Measurements from ENCODE around the gene NTN4.
A peak's percentile ranks its signal among the peaks of the same experiment; 100 is the strongest.
"Not testable (repeated sequence)": the region's sequence is repeated elsewhere in the genome, so short reads cannot be mapped to it uniquely, and the experiment has no call there.

The NTN4 gene

DNA sequence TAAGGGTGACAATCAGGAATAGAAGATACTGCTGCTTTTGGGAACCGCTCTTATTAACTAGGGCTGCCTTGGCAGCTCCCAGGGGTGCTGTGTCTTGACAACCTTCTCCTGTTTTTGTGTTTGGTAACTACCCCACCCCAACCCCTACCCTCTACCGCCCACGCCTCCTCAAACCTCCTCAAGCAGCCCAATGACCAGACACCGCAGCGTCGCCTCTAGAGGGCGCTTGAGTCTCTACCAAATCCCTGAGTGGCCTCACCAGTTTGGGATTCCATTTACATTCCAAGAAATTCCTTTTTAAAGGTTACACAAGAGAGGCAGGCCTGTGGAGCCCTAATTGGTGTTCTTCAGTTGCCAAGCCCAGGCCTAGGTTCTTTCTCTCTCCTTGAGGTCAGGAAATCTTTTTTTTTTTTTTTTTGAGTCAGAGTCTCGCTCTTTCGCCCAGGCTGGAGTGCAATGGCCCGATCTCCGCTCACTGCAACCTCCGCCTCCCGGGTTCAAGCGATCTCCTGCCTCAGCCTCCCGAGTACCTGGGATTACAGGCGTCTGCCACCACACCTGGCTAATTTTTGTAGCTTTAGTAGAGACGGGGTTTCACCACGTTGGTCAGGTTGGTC, 166.9 kb downstream of the NTN4 start:
- no peak for DNase-seq (ENCODE audit: extremely low read depth, low read depth)
- TF ChIP-seq, protein P1, sequence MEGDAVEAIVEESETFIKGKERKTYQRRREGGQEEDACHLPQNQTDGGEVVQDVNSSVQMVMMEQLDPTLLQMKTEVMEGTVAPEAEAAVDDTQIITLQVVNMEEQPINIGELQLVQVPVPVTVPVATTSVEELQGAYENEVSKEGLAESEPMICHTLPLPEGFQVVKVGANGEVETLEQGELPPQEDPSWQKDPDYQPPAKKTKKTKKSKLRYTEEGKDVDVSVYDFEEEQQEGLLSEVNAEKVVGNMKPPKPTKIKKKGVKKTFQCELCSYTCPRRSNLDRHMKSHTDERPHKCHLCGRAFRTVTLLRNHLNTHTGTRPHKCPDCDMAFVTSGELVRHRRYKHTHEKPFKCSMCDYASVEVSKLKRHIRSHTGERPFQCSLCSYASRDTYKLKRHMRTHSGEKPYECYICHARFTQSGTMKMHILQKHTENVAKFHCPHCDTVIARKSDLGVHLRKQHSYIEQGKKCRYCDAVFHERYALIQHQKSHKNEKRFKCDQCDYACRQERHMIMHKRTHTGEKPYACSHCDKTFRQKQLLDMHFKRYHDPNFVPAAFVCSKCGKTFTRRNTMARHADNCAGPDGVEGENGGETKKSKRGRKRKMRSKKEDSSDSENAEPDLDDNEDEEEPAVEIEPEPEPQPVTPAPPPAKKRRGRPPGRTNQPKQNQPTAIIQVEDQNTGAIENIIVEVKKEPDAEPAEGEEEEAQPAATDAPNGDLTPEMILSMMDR (IDR thresholded peaks at IDR 0.05; ENCODE audit: low read depth, low read length, missing control alignments): peak; percentile 87
- no peak overlapping the region for H3K4me3 ChIP-seq (replicated peaks; ENCODE audit: low read depth, low read length)

DNA sequence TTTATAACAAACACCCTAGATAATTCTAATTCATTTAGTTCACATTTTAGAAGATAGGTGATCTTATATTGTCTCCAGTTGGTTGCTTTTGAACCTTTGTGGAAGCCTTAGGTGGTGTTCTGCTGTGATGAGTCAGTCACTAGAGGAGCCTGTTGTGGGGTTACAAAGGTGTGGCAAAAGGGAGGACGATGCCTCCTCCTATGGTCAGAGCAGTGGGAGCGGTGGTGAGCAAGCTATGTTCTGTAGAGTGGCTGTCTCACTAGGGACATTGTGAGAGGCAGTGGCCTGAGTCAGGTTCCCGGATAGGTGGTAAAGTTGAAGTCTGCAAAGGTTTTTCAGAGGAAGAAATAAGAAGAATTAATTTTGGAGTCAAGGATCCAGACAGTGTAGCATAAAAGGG, 167.7 kb downstream of the NTN4 start:
- TF ChIP-seq, protein P1 (IDR thresholded peaks at IDR 0.05; ENCODE audit: low read depth, low read length, missing control alignments): no peak
- H3K4me3 ChIP-seq (replicated peaks; ENCODE audit: low read depth, low read length): no peak overlapping the region
- no peak for DNase-seq (ENCODE audit: extremely low read depth, low read depth)

DNA sequence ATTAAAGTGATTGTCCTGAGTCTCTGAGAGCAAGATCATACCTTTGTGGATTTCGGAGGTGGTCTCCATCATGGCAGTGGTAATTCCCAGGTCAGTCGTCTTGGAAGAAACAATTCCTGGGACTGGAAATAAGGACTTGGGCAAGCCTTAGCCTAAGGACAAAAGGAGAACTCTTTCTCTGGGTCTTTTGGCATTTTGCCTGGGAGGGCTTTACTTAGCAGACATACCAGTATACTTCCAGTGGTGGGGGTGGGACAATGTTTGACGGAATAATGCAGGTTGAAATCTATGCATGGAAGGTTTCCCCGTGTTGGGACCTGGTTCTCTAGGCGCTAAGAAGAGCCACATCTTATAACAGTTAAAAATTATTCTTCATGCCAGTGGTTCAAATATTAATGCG, 168.8 kb downstream of the NTN4 start:
- no peak overlapping the region for H3K4me3 ChIP-seq (replicated peaks; ENCODE audit: low read depth, low read length)
- no peak for DNase-seq (ENCODE audit: extremely low read depth, low read depth)
- TF ChIP-seq, protein P1 (IDR thresholded peaks at IDR 0.05; ENCODE audit: low read depth, low read length, missing control alignments): no peak

DNA sequence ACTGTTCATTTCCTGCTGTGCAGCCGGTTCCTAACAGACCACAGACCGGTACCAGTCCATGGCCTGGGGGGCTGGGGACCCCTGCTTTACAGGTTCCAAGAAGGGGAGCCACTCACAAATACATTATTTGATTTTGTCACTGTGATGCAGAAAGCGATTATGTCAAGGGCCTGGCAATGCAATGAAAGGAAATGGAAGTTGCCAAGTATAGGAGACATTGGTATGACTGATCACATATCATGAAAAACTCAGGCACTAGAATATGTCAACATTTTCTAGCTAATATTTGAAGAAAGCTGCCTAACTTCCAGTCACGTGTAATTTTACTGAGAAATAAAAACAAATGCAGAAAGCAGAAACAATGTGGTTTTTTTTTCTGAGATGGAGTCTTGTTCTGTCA, 170.4 kb downstream of the NTN4 start:
- TF ChIP-seq, protein P1 (IDR thresholded peaks at IDR 0.05; ENCODE audit: low read depth, low read length, missing control alignments): no peak
- H3K4me3 ChIP-seq (replicated peaks; ENCODE audit: low read depth, low read length): no peak overlapping the region
- DNase-seq (ENCODE audit: extremely low read depth, low read depth): no peak

DNA sequence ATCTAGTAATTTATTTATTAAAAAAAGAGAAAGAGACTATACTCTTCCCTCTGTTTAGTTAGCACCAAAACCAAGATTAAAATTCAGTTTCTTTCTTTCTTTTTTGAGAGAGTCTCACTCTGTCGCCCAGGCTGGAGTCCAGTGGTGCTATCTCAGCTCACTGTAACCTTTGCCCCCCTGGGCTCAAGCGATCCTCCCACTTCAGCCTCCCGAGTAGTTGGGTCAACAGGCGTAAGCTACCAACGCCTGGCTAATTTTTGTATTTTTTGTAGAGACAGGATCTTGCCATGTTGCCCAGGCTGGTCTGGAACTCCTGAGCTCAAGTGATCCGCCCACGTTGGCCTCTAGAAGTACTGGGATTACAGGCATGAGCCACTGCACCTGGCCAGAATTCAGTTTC, 174.1 kb downstream of the NTN4 start:
- H3K4me3 ChIP-seq (replicated peaks; ENCODE audit: low read depth, low read length); DNase-seq (ENCODE audit: extremely low read depth, low read depth): not testable (repeated sequence)

DNA sequence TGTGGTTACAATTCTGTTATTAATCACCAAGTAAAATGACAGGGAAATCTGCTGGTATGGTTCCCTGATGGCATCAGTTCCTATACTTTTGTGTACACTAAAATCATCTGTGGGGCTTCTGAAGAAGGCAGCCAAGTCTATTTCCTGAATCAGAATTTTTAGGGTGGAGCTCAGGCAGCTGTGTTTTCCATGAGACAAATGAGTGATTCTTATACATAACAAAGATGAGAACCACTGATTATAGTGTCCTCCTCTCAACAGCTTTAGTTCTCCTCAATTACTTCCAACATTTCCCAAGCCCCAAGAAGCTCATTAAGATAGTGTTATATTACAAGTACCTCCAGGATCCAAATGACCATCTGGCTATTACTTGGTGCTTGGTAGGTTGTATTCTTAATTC, 174.8 kb downstream of the NTN4 start:
- no peak for DNase-seq (ENCODE audit: extremely low read depth, low read depth)
- TF ChIP-seq, protein P1 (IDR thresholded peaks at IDR 0.05; ENCODE audit: low read depth, low read length, missing control alignments): no peak
- H3K4me3 ChIP-seq (replicated peaks; ENCODE audit: low read depth, low read length): no peak overlapping the region

DNA sequence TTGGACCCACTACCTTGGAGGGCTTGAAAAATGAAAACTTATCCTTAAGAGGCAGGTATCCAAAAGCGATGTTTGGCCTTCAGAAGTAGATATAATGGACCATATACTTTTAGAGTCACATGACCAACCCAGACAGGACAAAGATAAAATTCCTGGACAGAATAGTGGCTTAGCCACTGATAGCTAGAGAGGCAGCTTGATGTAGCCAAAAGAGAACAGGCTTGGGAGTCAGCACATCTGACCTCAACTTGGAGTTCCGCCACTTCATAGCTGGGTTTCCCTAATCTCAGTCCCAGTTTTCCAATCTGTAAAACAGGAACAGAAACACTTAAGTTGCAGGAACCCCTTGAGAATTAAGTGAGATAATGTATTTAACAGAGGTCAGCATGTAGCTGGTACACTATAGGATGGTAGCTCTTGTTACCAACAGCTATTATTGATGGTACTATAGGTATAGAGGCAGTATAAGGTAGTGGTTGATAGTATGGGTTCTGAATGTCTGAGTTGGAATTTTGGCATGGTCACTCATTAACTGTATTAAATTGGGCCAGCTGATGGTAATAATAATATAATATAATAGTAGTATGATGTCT, 176.1 kb downstream of the NTN4 start:
- TF ChIP-seq, protein P1 (IDR thresholded peaks at IDR 0.05; ENCODE audit: low read depth, low read length, missing control alignments): no peak
- H3K4me3 ChIP-seq (replicated peaks; ENCODE audit: low read depth, low read length): no peak overlapping the region
- DNase-seq (ENCODE audit: extremely low read depth, low read depth): no peak

All from HFF-Myc (cell line).